Limb (tissue), 2 donors: ENCODE measurements around the gene NFKBIA.
"Not testable (repeated sequence)": the region's sequence is repeated elsewhere in the genome, so short reads cannot be mapped to it uniquely, and the experiment has no call there.

Source experiments
- DNase-seq, 2 donors: peaks; one replicate each; pipeline ENCODE4 v3.0.0-alpha.2; 2016; ENCODE audit errors: extremely low spot score in 2 of 2

Gene NFKBIA

DNA sequence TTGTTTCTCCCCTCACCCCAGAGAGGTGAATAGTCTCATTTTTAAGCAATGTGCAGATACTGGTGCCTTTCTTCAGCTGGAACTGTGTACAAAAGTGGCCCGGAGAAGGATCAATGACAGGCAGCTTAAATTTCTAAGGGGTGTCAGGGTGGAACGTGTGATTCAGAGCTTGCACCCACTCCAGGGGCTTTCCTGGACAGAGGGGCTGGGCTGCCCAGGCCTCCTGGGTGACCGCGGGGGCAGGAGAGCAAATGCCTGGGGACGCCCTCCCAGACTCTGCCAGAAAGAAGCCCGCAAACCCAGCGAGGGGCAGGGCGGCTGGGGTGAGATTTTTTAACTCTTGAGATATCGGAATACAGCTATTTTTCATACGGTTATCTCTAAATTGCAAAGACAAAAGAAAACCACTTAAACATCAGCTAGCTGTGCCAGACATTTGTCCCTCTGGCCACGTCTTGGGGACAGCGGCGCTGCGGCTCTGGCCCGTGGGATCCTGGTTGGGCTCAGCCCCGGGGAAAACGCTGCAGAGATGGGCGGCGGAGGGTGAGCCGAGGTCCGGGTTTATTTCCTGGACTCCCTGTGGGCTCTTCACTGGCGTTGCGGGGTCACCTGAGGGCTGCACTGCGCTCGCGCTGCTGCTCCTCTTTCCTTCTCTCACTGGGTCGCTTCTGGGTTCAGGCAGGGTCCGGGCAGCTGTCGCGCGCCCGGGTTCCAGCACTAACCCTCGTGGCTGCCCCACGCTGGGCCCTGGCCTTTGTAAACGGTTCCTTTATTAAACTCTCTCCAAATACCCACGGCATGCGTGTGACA is 35.8 kb downstream of the NFKBIA start:
- DNase-seq, result no peak

DNA sequence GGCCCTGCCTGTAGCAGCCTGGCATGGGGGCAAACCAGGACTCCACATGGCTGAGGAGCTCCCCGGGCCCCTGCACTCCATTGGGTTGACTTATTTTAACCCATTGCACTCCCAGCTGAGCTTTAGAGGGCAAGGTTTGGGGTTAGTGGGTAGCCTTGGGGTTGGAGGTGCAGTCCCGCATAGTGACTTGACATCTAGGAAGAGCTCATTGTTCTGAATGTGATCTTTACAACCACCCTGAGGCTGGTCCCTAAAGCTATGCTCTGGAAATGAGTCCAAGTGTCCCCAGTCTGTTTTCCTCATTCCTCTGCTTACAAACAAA is 36.4 kb downstream of the NFKBIA start:
- no peak for DNase-seq

DNA sequence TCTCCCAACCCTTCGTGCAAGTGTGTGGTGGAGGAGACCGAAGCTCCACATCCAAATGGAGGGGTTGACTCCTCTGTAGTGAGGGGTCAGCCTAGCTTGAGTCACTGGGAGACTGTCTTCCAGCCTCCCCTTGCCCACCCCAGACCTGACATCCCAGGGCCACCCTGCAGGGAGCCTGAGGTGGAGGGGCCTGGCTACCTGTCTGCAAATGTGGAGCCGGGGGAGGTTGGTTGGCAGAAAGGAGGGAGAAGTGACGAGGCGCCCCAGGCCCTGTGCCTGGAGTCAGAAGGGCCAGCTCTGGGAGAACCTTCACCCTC is 37.5 kb downstream of the NFKBIA start:
- no peak for DNase-seq

DNA sequence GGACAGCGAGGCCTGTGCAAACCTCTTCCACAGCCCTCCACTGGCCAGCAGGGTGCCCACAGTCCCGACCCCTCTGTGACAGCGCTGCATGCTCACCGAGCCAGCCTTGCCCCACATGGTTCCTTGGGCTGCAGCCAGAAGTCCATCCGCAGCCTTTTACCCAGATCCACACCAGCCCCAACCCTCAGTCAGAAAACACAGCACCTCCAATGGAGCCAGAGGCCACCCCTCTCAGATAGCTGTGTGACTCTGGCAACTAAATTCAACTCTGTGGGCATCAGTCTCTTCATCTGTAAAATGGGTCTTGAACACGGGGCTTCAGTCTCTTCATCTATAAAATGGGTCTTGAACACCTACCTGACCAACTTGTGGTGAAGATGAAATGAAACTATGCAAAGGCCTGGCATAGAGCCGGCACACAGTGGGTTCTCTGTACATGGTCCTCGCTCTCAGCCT is 38.0 kb downstream of the NFKBIA start:
- no peak for DNase-seq

DNA sequence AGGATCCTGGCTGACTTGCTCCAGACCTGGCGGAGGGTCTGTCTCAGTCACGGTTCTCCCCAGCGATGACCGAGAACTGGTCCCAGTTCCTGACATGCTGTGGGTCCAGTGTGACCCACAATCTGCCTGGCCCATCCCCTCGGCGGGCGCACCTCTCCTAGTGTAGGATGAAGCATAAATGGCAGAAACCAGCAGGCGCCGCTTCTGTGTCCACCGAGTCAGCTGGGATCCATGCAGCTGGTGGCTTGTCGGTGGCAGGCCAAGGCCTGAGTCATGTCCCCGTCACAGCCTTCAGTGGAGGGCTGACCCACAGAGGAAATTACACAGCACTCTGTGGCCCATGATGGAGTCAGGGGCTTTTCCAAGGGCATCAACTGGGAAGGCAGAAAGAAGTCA is 38.5 kb downstream of the NFKBIA start:
- no peak for DNase-seq

DNA sequence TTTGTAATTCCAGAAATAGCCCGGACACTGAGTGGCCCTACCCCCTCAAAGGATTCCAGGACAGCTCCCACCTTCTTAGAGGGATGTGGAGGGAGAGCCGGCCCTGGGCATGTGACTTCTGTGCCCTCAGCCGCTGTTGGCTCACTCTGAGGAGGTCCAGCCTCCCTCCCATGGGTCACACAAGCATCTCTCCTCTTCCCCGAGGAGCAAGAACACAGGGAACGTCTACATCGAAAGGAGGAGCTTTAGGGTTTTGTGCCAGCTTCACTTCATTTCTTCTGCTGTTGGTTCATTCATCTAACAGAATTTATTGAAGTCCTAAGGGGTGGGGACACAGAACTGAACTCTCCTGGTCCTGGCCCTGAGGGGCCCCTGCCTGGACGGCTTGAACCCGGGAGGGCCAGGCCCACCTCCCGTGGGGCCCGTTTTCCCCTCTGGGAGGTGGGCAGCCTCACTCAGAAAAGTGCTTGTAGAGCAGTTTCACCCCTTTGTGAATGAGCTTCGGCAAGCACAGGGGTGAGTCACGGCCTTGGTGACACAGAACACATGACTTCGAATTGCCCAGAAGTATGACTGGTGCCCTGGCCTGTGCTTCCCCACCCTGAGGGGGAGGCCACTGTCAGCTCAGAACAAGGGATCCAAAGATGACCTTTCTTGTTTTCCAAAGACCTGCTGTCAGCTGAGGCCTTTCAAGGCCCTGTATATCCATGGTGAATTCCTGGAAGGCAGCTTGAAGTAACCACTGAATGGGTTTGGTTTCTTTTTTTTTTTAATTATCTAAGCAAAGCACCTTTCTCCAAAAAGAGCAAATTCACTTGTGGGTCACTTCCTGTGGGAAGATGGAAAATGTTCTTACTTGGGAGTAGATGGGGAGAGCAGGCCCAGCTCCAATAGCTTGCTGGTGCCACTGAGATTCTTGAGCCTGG is 39.2 kb downstream of the NFKBIA start:
- no peak for DNase-seq

DNA sequence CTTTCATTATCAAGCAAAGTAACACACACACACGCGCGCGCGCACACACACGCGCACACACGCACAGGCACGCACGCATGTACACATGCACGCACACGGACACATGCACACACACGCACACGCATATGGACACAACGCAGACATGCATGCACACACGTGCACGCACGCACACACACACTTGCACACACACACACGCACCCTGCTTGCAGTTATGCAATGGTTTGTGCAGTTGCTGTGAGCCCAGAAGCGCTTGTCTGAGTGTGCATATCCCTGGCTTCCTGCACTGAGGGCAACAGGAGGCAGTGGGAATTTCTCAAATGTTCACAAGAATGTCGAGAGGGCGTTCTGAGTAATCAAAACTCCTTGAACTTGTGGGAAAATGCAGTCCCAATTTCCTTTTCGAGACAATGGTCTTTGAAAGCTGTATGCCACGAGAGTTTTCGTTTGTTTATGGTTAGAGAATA is 41.6 kb downstream of the NFKBIA start:
- DNase-seq, result no peak

DNA sequence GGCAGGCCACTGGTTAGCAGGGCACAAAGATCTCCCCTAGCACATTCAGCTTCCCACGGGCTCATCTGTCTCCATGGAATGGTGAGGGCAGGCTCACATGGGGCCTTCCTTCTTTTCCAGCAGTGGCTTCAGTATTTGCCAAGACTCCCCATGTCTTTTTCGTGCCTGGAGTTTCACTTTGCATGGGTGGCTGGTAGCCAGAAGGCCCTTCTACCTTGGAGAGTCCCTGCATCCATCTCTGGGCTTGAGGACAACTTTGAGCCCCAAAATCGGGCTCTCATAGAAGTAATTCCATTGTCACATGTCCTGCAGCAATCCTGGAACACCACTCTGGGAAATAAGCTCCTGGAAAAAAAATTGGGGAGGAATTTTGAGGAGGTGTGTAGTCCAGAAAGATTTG is 42.1 kb downstream of the NFKBIA start:
- DNase-seq, result no peak

DNA sequence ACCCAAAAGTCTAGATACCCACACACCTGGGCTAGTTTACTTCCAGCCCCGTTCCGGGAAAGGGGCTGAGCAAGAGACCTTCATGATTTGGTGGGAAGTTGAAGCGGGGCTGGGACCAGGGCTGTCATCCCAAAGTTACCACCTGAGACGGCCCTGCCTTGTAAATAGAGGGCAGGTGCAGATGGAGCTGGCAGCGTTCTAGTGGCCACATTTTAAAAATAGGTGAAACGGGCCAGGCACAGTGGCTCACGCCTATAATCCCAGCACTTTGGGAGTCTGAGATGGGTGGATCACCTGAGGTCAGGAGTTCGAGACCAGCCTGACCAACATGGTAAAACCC is 43.4 kb downstream of the NFKBIA start:
- DNase-seq, result no peak

DNA sequence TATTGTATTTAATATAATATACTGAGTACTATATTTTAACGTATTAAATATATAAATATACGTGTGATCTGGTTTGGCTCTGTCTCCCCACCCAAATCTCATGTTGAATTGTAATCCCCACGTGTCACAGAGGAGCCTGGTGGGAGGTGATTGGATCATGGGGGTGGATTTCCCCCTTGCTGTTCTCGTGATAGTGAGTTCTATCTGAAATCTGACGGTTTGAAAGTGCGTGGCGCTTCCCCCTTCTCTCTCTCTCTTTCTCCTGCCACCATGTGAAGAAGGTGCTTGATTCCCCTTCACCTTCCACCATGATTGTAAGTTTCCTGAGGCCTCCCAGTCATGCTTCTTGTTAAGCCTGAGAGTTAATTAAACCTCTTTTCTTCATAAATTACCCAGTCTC is 44.9 kb downstream of the NFKBIA start:
- not testable (repeated sequence) for DNase-seq

DNA sequence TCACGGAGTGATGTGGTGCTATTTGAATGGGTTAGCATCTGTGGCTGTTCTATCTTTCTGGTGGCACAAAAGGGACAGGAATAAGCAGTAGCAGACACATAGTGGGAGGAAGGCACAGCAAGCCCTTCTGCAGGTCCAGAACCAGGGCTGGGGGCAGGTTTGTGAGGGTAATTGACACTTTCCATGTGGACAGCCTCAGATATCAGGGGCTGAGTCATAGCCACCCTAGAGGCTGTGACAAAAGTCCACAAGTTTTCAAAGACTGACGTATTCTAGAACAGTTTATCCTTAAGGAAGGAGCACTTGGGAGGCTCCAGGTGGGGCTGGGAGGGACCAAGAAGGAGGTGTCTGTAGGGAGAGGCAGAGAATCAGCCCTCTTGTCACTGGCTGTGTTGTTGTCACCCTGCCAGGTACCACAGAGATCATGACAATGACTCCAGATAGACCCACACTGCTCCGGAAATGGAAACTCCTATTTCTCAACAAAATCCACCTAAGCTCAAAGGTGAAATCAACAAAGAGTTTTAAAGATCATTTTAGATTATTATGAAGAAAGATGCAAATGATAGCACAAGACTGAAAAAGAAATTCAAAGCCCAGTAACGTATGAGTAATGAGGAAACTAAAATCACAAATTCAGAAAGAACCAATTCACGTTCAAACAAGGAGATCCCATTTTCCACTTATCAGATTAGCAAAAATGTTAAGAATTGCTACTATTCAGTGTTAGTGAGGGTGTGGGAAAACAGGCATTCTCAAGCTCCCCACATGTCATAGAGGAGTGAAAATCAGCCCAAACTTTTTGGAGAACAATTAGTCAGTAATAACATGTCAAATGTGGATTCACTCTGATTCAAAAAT is 48.3 kb downstream of the NFKBIA start:
- DNase-seq, result no peak

DNA sequence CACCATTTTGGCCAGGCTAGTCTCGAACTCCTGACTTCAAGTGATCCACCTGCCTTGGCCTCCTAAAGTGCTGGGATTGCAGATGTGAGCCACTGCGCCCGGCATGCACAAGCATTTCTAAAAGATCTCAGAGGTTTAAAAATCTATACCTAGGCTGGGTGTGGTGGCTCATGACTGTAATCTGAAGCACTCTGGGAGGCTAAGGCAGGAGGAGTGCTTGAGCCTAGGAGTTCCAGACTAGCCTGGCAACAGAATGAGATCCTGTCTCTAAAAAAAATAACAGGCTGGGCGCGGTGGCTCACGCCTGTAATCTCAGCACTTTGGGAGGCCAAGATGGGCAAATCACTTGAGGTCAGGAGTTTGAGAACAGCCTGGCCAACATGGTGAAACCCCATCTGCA is 49.3 kb downstream of the NFKBIA start:
- DNase-seq, result not testable (repeated sequence)

DNA sequence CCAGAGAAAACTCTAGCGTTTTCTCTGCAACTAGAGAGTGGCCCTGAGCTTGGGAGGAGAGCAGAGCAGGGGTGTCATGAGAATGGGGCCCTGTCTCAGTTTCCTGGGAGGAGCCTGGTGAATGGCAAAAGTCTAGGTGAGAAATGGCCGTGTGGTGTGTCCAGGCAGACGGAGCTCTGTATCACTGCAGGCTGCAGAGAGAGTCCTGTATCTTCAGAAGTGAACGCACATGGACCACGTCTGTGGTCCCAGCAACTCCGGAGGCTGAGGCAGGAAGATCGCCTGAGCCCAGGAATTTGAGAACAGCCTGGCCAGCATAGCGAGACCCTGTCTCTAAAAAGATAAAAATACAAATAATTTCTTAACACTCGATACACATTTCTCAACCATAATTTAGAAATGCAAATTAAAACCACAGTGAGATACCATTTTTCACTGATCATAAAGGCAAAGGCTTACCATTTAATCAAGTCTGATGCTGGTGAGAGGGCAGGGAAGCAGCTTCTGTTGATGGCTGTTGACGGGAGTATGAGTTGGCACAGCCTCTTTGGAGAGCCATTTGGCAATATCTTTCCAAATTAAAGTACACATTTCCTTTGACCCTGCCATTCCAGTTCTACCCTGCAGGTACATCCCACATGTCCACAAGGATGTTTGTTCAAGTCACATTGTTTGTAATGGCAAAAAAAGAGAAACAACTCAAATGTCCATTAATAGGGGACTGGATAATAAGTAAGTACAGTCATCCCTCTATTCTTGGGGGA is 51.0 kb downstream of the NFKBIA start:
- no peak for DNase-seq

DNA sequence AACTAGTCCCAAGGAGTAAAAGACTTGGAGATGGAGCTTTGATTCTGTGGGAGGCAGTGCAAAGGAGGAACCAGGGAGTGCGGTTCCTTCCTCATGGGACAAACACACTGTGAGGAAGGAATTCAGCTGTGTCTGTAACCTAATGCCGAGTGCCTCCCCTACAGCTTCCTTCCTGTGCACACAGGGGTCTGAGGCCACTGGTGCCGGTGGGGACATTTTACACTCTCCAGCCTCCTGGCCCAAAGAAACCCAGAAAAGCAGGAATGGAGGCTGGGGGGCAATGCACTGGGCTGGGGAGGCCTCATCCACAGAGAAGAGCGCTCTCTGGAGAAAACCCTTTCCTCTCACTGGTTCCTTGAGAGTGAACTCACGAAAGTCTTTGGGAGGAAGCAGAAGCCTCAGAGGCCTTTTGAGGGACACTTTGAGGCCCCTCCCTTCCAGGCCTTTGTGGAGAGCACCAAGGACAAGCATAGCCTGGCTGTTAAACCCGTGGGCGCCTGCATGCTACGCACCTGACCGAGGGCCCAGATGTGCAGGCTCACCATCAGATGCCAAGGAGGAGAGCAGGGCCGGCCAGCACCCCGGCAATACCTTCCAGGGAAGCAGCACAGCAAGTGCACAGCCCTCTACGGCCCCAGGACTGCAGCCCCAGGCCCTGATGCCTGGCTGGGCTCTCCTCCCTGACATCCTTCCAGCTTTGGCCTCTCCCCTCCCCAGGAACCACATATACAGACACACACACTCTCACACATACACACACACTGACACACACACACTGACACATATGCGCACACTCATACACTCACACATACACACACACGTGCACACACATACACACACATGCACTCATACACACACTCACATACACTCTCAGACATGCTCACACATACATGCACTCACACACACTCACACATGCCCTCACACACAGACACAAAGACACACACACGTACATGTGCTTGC is 52.0 kb downstream of the NFKBIA start:
- DNase-seq, result no peak

DNA sequence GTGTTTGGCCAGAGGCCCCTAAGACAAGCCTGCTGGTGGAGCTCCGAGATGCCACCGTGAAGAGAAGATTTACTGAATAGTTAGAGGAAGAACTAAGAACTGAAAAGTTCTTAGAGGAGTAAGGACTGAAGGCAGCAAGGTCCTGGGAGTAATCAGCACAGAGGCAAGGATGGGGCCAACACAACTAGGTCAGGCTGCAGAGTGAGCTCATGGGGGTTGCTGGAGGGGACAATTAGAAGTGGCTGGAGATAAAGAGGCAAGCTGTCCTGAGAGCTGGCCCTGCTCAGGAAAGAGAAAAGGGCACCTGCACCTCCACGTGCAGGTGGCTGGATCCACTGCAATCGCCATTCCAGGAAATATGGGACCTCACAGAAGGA is 52.7 kb downstream of the NFKBIA start:
- DNase-seq, result no peak
